GM18505 (cell line): Measurements from ENCODE around the gene PPP6R3.

Experiments
- ATAC-seq: cut with Tn5 transposase; IDR thresholded peaks from one replicate; pipeline ENCODE4 v1.9.1; 2021; ENCODE audit not compliant: unreplicated experiment
- POLR2A ChIP-seq: IDR thresholded peaks from 4 replicates; pipeline ENCODE4 v1.6.1; 2011; ENCODE audit warnings: borderline replicate concordance; ENCODE audit not compliant: insufficient read depth, insufficient read length; ENCODE audit errors: extremely low read depth

Gene PPP6R3

GRCh38 chr11:68500206-68500605 lies 39.7 kb downstream of the PPP6R3 start:
- no peak for TF ChIP-seq POLR2A
- no peak for ATAC-seq

- ATAC-seq: no peak
- no peak for TF ChIP-seq POLR2A
These were observed 41.3 kb downstream of the PPP6R3 start for GRCh38 chr11:68501813-68502212.

- no peak for ATAC-seq
- TF ChIP-seq POLR2A: no peak
These were observed 42.7 kb downstream of the PPP6R3 start for GRCh38 chr11:68503251-68503687.

- TF ChIP-seq POLR2A: no peak
- ATAC-seq: no peak
These were observed 43.2 kb downstream of the PPP6R3 start for GRCh38 chr11:68503792-68504191.

GRCh38 chr11:68504432-68505066 lies 44.0 kb downstream of the PPP6R3 start:
- ATAC-seq: no peak
- no peak for TF ChIP-seq POLR2A

GRCh38 chr11:68505596-68505995 lies 45.0 kb downstream of the PPP6R3 start:
- no peak for TF ChIP-seq POLR2A
- ATAC-seq: no peak

GRCh38 chr11:68506908-68507307 lies 46.4 kb downstream of the PPP6R3 start:
- no peak for TF ChIP-seq POLR2A
- ATAC-seq: no peak

GRCh38 chr11:68508425-68508824 lies 47.9 kb downstream of the PPP6R3 start:
- ATAC-seq: no peak

GRCh38 chr11:68509066-68509465 lies 48.5 kb downstream of the PPP6R3 start:
- no peak for ATAC-seq
- no peak for TF ChIP-seq POLR2A

More at GRCh38 chr11:68508425-68508824, 47.9 kb downstream of the PPP6R3 start:
- TF ChIP-seq POLR2A: no peak

GRCh38 chr11:68513930-68514487 lies 53.5 kb downstream of the PPP6R3 start:
- no peak for ATAC-seq
- TF ChIP-seq POLR2A: no peak

GRCh38 chr11:68517121-68517741 lies 56.7 kb downstream of the PPP6R3 start:
- no peak for ATAC-seq
- TF ChIP-seq POLR2A: no peak

GRCh38 chr11:68518191-68518590 lies 57.6 kb downstream of the PPP6R3 start:
- no peak for ATAC-seq
- TF ChIP-seq POLR2A: no peak

GRCh38 chr11:68521969-68522652 lies 61.6 kb downstream of the PPP6R3 start:
- TF ChIP-seq POLR2A: no peak
- ATAC-seq: no peak
